ENCODE results near the gene ROR2. TPM values are rescaled to one million over a fixed set of nuclear protein-coding genes. Genes with fewer than 3 reads are reported as not detected.
"Not testable (repeated sequence)": the region's sequence is repeated elsewhere in the genome, so short reads cannot be mapped to it uniquely, and the experiment has no call there.

Gene ROR2
- total and polyA plus RNA-seq, 5 donors = 20.1 to 38.9 (median 35.3) TPM

DNA sequence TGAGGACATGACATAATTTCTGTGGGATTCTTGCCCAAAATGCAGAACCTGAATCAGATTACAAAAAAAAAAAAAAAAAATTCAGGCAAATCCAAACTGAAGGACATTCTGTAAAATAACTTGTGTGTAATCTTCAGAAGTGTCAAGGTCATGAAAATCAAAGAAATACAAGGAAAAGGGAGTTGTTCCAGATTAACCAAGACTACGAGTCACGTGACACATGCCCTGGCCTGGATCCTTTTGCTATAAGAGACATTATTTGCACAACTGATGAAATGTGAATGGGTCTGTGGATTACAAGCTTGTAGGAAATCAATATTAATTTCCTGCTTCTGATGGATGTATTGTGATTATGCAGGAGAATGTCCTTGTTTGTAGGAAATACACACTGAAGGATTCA, 309.6 kb downstream of the ROR2 start:
- WGBS = 52% methylated on average over 2 of the region's 2 CpGs
- intact Hi-C loops (cut with DNase I) = no loop called here
- ATAC-seq (no peak), DNase-seq (no peak)
- no peaks in the 10 kb centered on the region for H3K4me1 ChIP-seq (ENCODE audit: control insufficient read depth, insufficient read depth, low read length)
- H3K27me3 ChIP-seq (ENCODE audit: control insufficient read depth, insufficient read depth) = no peaks in the 10 kb centered on the region
- no peak overlapping the region for H3K27ac ChIP-seq (ENCODE audit: low read length)
- no peaks in the 10 kb centered on the region for H3K9me3 ChIP-seq (ENCODE audit: control insufficient read depth, low read length)
- no peak overlapping the region for H3K4me3 ChIP-seq (ENCODE audit: low read length)

DNA sequence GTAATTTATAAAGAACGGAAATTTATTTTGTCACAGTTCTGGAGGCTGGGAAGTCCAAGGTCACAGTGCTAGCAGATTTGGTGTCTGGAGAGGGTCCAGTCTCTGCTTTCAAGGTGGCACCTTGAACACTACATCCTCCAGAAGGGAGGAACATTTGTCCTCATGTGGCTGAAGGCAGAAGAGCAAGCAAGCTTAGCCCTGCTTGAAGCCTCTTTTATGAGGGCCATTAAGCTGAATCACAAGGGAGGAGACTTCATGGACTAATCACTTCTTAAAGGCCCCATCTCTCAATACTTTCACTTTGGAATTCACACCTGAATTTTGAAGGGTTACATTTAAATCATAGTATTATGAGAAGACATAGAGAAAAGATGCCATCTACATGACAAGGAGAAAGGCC, 311.0 kb downstream of the ROR2 start:
- Histone ChIP-seq H3K4me3 (ENCODE audit: low read length) (no peak overlapping the region), H3K4me1 (ENCODE audit: control insufficient read depth, insufficient read depth, low read length) (no peaks in the 10 kb centered on the region), H3K9me3 (ENCODE audit: control insufficient read depth, low read length) (no peaks in the 10 kb centered on the region), H3K27ac (ENCODE audit: low read length) (no peak overlapping the region), H3K27me3 (ENCODE audit: control insufficient read depth, insufficient read depth) (no peaks in the 10 kb centered on the region)
- intact Hi-C loops (cut with DNase I) = no loop called here
- WGBS = 91% methylated on average over 1 of the region's 1 CpG
- ATAC-seq (no peak), DNase-seq (no peak)

DNA sequence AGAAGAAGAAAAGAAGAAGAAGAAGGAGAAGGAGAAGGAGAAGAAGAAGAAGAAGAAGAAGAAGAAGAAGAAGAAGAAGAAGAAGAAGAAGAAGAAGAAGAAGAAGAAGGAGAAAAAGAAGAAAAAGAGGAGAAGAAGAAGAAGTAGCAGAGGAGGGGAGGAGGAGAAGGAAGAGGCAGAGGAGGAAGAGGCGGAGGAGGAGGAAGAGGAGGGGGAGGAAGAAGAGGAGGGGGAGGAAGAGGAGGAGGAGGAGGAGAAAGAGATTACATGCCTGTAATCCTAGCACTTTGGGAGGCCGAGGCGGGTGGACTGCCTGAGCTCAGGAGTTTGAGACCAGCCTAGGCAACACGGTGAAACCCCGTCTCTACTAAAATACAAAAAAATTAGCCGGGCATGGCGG, 315.2 kb downstream of the ROR2 start:
- WGBS = 79% methylated on average over 7 of the region's 7 CpGs
- H3K27me3 ChIP-seq (ENCODE audit: control insufficient read depth, insufficient read depth); DNase-seq; intact Hi-C loops (cut with DNase I); H3K9me3 ChIP-seq (ENCODE audit: control insufficient read depth, low read length); H3K27ac ChIP-seq (ENCODE audit: low read length); H3K4me1 ChIP-seq (ENCODE audit: control insufficient read depth, insufficient read depth, low read length); ATAC-seq; H3K4me3 ChIP-seq (ENCODE audit: low read length): not testable (repeated sequence)

DNA sequence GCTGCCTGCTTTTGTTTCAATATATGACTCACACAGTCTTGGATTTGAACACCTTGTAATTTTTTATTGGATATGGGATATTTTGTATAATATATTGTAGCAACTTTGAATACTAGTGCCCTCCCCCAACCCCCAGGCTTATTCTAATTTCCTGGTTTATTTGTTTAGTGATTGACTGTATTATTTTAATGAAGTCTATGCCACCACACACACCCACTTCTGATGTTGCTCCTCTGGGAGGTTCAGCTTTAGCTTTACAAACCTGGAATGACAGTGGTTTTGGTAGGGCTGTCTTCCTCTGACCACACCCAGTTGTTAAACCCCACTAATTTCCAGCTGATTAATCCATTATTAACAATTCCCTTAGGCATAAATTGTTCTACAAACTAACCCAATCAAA, 320.3 kb downstream of the ROR2 start:
- intact Hi-C loops (cut with DNase I) = no loop called here
- no peak for DNase-seq
- ATAC-seq = no peak
- H3K4me3 ChIP-seq (ENCODE audit: low read length) = no peak overlapping the region
- H3K27ac ChIP-seq (ENCODE audit: low read length) = no peak overlapping the region
- H3K27me3 ChIP-seq (ENCODE audit: control insufficient read depth, insufficient read depth) = no peaks in the 10 kb centered on the region
- no peaks in the 10 kb centered on the region for H3K4me1 ChIP-seq (ENCODE audit: control insufficient read depth, insufficient read depth, low read length)
- no peaks in the 10 kb centered on the region for H3K9me3 ChIP-seq (ENCODE audit: control insufficient read depth, low read length)

DNA sequence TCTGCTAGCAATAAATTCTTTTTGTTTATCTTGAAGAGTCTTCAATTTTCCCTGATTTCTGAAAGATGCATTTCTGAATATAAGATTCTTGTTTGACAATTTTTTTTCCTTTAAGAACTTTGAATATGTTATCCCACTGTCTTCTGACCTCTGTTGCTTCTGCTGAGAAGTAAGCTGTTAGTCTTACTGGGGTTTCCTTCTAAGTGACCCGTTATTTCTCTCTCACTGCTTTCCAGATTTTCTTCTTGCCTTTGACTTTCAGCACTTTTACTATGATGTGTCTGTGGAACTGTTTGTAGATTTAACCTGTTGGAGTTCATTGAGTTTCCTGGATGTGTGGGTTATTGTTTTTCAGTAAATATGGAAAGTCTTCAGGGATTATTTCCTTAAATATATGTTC, 321.1 kb downstream of the ROR2 start:
- WGBS = 94% methylated on average over 1 of the region's 1 CpG
- no peak for ATAC-seq

DNA sequence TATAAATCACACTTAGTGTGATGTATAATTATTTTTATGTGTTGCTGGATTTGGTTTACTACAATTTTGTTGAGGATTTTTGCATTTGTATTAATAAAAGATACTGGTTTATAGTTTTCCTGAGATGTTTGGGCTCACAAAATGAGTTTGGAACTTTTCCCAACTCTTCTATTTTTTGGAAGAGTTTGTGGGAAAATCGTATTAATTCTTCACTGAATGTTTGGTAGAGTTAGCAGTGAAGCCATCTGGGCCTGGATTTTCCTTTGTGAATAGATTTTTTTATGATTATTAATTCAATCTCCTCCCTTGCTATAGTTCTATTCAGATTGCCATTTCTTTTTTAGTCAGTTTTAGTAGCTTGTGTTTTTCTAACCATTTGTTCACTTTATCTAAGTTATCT, 324.7 kb downstream of the ROR2 start:
- 32% methylated on average over 1 of the region's 1 CpG for WGBS
- intact Hi-C loops (cut with DNase I) = no loop called here
- DNase-seq = no peak
- H3K27me3 ChIP-seq (ENCODE audit: control insufficient read depth, insufficient read depth) = no peaks in the 10 kb centered on the region
- no peak overlapping the region for H3K27ac ChIP-seq (ENCODE audit: low read length)
- no peaks in the 10 kb centered on the region for H3K4me1 ChIP-seq (ENCODE audit: control insufficient read depth, insufficient read depth, low read length)
- H3K4me3 ChIP-seq (ENCODE audit: low read length) = no peak overlapping the region
- ATAC-seq = no peak
- no peaks in the 10 kb centered on the region for H3K9me3 ChIP-seq (ENCODE audit: control insufficient read depth, low read length)

More for the DNA sequence above, 321.1 kb downstream of the ROR2 start:
- no peak for DNase-seq
- Histone ChIP-seq H3K27me3 (ENCODE audit: control insufficient read depth, insufficient read depth) (no peaks in the 10 kb centered on the region), H3K4me1 (ENCODE audit: control insufficient read depth, insufficient read depth, low read length) (no peaks in the 10 kb centered on the region), H3K27ac (ENCODE audit: low read length) (no peak overlapping the region), H3K4me3 (ENCODE audit: low read length) (no peak overlapping the region), H3K9me3 (ENCODE audit: control insufficient read depth, low read length) (no peaks in the 10 kb centered on the region)
- intact Hi-C loops (cut with DNase I) = no loop called here

DNA sequence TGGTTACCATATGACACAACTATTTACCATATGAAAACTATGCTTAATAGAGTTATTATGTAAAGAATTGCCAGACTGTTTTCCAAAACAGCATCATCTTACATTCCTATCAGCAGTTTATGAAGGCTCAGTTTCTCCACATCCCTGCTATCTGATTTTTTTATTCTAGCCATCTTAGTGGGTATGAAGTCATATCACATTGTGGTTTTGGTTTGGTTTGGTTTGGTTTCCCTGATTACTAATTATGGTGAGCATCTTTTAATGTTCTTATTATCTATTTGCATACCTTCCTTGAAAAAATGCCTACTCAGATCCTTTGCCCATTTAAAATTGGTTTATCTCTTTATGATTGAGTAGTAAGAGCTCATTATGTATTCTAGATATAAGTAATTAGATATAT, 327.0 kb downstream of the ROR2 start:
- H3K9me3 ChIP-seq (ENCODE audit: control insufficient read depth, low read length) = no peaks in the 10 kb centered on the region
- ATAC-seq (no peak), DNase-seq (no peak)
- no peak overlapping the region for H3K27ac ChIP-seq (ENCODE audit: low read length)
- no peaks in the 10 kb centered on the region for H3K27me3 ChIP-seq (ENCODE audit: control insufficient read depth, insufficient read depth)
- intact Hi-C loops (cut with DNase I) = no loop called here
- no peaks in the 10 kb centered on the region for H3K4me1 ChIP-seq (ENCODE audit: control insufficient read depth, insufficient read depth, low read length)
- H3K4me3 ChIP-seq (ENCODE audit: low read length) = no peak overlapping the region

DNA sequence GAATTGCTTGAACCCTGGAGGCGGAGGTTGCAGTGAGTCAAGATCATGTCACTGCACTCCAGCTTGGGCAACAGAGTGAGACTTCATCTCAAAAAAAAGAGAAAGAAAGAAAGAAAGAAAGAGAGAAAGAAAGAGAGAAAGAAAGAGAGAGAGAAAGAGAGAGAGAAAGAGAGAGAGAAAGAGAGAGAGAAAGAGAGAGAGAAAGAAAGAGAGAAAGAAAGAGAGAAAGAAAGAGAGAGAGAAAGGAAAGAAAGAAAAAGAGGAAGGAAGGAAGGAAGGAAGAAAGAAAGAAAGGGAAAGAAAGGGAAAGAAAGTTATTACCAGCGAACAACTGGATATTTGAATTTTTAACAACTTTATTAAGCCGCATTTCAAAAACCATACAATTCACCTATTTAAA, 327.9 kb downstream of the ROR2 start:
- H3K4me3 ChIP-seq (ENCODE audit: low read length); ATAC-seq; H3K27ac ChIP-seq (ENCODE audit: low read length); H3K9me3 ChIP-seq (ENCODE audit: control insufficient read depth, low read length); H3K4me1 ChIP-seq (ENCODE audit: control insufficient read depth, insufficient read depth, low read length); H3K27me3 ChIP-seq (ENCODE audit: control insufficient read depth, insufficient read depth); DNase-seq; intact Hi-C loops (cut with DNase I): not testable (repeated sequence)
- WGBS = 95% methylated on average over 3 of the region's 3 CpGs

DNA sequence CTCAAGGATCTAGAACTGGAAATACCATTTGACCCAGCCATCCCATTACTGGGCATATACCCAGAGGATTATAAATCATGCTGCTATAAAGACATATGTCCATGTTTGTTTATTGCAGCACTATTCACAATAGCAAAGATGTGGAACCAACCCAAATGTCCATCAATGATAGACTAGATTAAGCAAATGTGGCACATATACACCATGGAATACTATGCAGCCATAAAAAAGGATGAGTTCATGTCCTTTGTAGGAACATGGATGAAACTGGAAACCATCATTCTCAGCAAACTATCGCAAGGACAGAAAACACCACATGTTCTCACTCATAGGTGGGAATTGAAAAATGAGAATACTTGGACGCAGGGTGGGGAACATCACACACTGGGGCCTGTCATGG, 336.0 kb downstream of the ROR2 start:
- DNase-seq; H3K27me3 ChIP-seq (ENCODE audit: control insufficient read depth, insufficient read depth); H3K9me3 ChIP-seq (ENCODE audit: control insufficient read depth, low read length); H3K4me3 ChIP-seq (ENCODE audit: low read length); H3K27ac ChIP-seq (ENCODE audit: low read length); intact Hi-C loops (cut with DNase I); H3K4me1 ChIP-seq (ENCODE audit: control insufficient read depth, insufficient read depth, low read length); ATAC-seq: not testable (repeated sequence)
- WGBS = 96% methylated on average over 2 of the region's 2 CpGs

DNA sequence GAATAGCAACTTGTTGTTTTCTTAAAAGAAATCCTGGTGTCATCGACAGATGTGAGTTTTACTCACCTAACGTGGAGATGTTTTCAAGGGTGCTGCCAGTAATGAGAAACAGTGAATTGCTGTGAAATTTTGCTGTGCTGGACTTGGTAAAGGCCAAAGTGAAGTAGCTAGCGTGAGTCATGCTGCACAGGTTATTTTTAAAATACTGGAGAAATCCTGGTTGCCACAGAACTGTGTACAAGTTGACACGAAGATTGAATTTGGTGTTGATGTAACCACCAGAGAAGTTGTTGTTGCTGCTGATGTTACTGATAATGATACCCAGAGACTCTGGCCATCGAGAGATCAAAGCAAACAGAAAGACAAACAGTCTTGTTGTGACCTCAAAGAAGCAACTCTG, 338.4 kb downstream of the ROR2 start:
- Histone ChIP-seq H3K4me3 (ENCODE audit: low read length) (no peak overlapping the region), H3K4me1 (ENCODE audit: control insufficient read depth, insufficient read depth, low read length) (no peaks in the 10 kb centered on the region), H3K9me3 (ENCODE audit: control insufficient read depth, low read length) (no peaks in the 10 kb centered on the region), H3K27ac (ENCODE audit: low read length) (no peak overlapping the region), H3K27me3 (ENCODE audit: control insufficient read depth, insufficient read depth) (no peaks in the 10 kb centered on the region)
- intact Hi-C loops (cut with DNase I) = no loop called here
- WGBS = 49% methylated on average over 5 of the region's 5 CpGs
- DNase-seq (no peak), ATAC-seq (peak in 1 of 2 donors; percentile 48)

DNA sequence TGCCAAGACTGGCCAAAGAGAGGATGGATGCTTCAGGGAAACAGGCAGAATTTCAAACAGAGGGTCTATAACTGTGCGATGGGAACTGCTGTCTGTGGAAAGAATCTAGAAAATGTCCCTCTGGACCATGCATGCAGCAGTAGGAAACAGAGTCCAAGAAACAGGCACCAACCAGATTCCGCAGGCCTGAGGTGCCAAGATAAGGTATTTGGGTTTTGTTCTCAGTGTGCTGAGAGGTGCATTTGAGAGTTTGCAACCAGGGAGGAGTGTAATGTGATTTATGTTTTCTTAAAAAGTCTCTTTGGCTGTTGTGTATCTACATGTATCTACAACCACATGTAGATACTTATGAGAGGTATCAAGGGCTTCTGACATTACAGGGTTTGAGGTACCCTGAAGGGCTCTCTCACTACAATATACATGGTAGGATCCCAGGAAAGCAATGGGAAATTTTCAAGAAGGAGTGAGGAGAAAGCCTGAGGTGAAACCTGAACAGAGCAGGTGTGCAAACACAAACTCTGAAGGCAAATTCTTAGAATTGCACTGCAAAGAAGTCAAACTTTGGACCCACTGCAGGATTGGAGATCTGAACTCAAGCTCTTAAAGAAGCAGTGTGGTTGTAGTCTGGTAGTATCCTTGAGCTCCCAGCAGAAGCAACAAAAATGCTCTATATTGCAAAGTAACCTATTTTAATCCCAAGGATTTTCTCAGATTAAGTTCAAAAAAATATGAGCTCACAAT, 343.6 kb downstream of the ROR2 start:
- H3K27ac ChIP-seq (ENCODE audit: low read length) = no peak overlapping the region
- no peak overlapping the region for H3K4me3 ChIP-seq (ENCODE audit: low read length)
- ATAC-seq = no peak
- H3K9me3 ChIP-seq (ENCODE audit: control insufficient read depth, low read length) = no peaks in the 10 kb centered on the region
- intact Hi-C loops (cut with DNase I) = no loop called here
- no peaks in the 10 kb centered on the region for H3K27me3 ChIP-seq (ENCODE audit: control insufficient read depth, insufficient read depth)
- H3K4me1 ChIP-seq (ENCODE audit: control insufficient read depth, insufficient read depth, low read length) = no peaks in the 10 kb centered on the region
- no peak for DNase-seq
- WGBS = 74% methylated on average over 2 of the region's 2 CpGs
